RWPE1 (cell line): Measurements from ENCODE around the gene SAMD11.
"Not testable (repeated sequence)": the region's sequence is repeated elsewhere in the genome, so short reads cannot be mapped to it uniquely, and the experiment has no call there.

Experiments used
- CTCF ChIA-PET: fragments of 350-600 bp; sonication (Branson Sonifier 250); formaldehyde crosslinking; extraction: SDS; loops from one replicate; lab custom pipeline; 2021; lab: Yijun Ruan, JAX
- POLR2A ChIA-PET: fragments of 400-600 bp; formaldehyde crosslinking; extraction: SDS; loops from one replicate; lab custom pipeline; 2020; ENCODE audit warnings: antibody characterized with exemption; ENCODE audit not compliant: low non-redundant PET; lab: Yijun Ruan, JAX
- DNase-seq: peaks from one replicate; pipeline ENCODE4 v3.0.0; 2012; ENCODE audit warnings: low spot score
- H3K27ac ChIP-seq: fragments of 450-650 bp; 2 replicates; pipeline ENCODE4 v1.5.1; 2017
- CTCF ChIP-seq: fragments of 450-650 bp; conservative IDR thresholded peaks from 2 replicates; pipeline ENCODE4 v1.5.1; 2017; ENCODE audit warnings: low read depth, mild to moderate bottlenecking

SAMD11 gene

GRCh38 chr1:923131-923990 lies at the start of gene SAMD11:
TSS of gene SAMD11 (plus strand) at chr1:923923. CDS start at chr1:924432, 509 bp downstream.
- no peak for TF ChIP-seq CTCF
- peak; percentile 50 for DNase-seq
- CTCF ChIA-PET = interaction anchor here (0.6 to 1.8 kb wide), 3 partner anchors 15 to 18 kb away, joined by 3 to 7 read pairs (median 4); no protein-coding TSS in a partner anchor
- POLR2A ChIA-PET = no interaction called here
- no peak within 1 kb of the TSS for H3K27ac ChIP-seq

- POLR2A ChIA-PET, DNase-seq, H3K27ac ChIP-seq, CTCF ChIA-PET: not testable (repeated sequence)
Observed at GRCh38 chr1:876428-877208, 47.1 kb upstream of the SAMD11 start.

GRCh38 chr1:877209-877986 lies 46.3 kb upstream of the SAMD11 start:
- CTCF ChIA-PET, H3K27ac ChIP-seq, POLR2A ChIA-PET, DNase-seq: not testable (repeated sequence)

- CTCF ChIA-PET, DNase-seq, POLR2A ChIA-PET, H3K27ac ChIP-seq: not testable (repeated sequence)
Observed at GRCh38 chr1:880511-880910, 43.2 kb upstream of the SAMD11 start.

- DNase-seq, CTCF ChIA-PET, POLR2A ChIA-PET, H3K27ac ChIP-seq: not testable (repeated sequence)
Observed at GRCh38 chr1:880915-881314, 42.8 kb upstream of the SAMD11 start.

- TF ChIP-seq CTCF = no peak
- ChIA-PET CTCF (no interaction called here), POLR2A (no interaction called here)
- DNase-seq = no peak
- H3K27ac ChIP-seq = no peak overlapping the region
Observed at GRCh38 chr1:886311-886710, 37.4 kb upstream of the SAMD11 start.

GRCh38 chr1:886760-887159 lies 37.0 kb upstream of the SAMD11 start:
- DNase-seq = no peak
- no peak overlapping the region for H3K27ac ChIP-seq
- POLR2A ChIA-PET = no interaction called here
- CTCF ChIA-PET = no interaction called here
- no peak for TF ChIP-seq CTCF

GRCh38 chr1:888297-888696 lies 35.4 kb upstream of the SAMD11 start:
- TF ChIP-seq CTCF = no peak
- no peak for DNase-seq
- ChIA-PET CTCF (no interaction called here), POLR2A (no interaction called here)
- no peak overlapping the region for H3K27ac ChIP-seq

GRCh38 chr1:889774-890173 lies 33.9 kb upstream of the SAMD11 start:
- POLR2A ChIA-PET, DNase-seq, CTCF ChIA-PET, H3K27ac ChIP-seq: not testable (repeated sequence)

GRCh38 chr1:890234-890633 lies 33.5 kb upstream of the SAMD11 start:
- POLR2A ChIA-PET, DNase-seq, CTCF ChIA-PET, H3K27ac ChIP-seq: not testable (repeated sequence)
